Measurements from ENCODE around the gene PSTPIP1.

- no peak for TF ChIP-seq POLR2A (IDR thresholded peaks at IDR 0.05)
- no peak for TF ChIP-seq CTCF (IDR thresholded peaks at IDR 0.05)
- TF ChIP-seq POLR2AphosphoS5 (IDR thresholded peaks at IDR 0.05; ENCODE audit: insufficient read depth in 1 of 2, low read depth in 1 of 2) = no peak
Measured at GRCh38 chr15:76983590-76984375, 11.1 kb upstream of the PSTPIP1 start.

All from vagina (tissue), 2 donors.